IPS-NIHi7 (cell line): ENCODE data around the gene PPP5C.
A peak's percentile ranks its signal among the peaks of the same experiment; 100 is the strongest.
"Not testable (repeated sequence)": the region's sequence is repeated elsewhere in the genome, so short reads cannot be mapped to it uniquely, and the experiment has no call there.

Experiments
- DNase-seq: peaks from one replicate; pipeline ENCODE4 v3.0.0; 2012; ENCODE audit warnings: mixed read lengths; ENCODE audit errors: extremely low spot score

Gene PPP5C

GRCh38 chr19:46365561-46365960 lies 18.7 kb downstream of the PPP5C start:
- no peak for DNase-seq

DNA sequence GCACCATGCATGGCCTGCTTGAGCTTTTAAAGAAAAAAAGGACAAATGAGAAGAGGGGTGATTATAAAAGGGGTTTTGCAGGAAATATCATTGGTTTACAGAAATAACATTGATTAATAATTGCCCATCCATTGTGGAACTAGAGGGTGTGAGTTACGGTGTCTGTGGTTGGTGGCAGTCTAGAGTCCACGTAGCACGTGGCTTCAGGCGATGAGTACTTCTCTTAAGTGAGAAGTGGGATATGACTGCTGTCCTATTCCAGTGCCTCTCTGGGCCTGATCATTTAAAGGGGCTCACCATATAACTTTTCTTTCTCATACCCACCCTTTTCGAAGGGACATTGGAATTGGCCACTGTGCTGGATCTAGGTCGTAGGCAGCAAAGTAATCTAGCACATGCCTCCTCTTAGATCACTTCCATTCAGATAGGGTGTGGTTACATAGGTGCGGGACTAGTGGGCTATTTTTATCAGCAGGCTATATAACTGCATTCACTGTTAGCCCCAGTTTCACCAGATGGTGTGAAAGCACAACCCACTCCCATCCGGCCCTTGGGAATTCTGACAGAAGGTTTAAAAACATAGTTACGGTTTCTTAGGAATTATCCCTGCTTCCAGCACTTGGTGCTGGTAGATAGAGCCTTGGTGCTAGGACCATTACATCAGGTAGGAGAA lies 19.9 kb downstream of the PPP5C start:
- no peak for DNase-seq

- no peak for DNase-seq
Observed at GRCh38 chr19:46367426-46367825, 20.5 kb downstream of the PPP5C start.

- DNase-seq, result no peak
Observed at GRCh38 chr19:46368116-46368515, 21.2 kb downstream of the PPP5C start.

GRCh38 chr19:46369817-46370216 lies 22.9 kb downstream of the PPP5C start:
- no peak for DNase-seq

DNA sequence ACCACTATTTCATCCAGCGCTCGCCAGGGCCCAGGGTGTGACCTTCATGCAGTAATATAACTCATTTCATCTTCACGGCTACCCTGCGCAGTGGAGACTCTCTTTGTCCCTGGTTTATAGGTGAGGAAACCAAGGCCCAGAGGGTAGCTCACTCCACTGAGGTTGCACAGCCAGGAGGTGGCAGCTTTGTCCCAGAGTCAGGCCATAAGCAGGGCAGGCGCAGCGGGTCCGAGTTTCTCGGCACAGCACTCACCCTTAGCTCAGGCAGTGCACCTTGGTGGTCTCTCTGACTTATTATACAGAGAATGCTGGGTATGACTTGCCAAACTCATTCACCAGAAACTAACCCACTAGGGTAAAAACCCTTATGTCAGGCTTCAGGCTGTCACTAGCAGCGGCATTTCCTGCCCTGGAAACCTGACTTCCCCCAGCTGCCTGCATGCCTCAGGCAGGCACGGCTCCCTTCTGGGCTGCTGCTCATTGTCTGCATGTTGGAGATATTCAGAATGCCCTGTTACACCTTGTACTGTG lies 24.5 kb downstream of the PPP5C start:
- no peak for DNase-seq

DNA sequence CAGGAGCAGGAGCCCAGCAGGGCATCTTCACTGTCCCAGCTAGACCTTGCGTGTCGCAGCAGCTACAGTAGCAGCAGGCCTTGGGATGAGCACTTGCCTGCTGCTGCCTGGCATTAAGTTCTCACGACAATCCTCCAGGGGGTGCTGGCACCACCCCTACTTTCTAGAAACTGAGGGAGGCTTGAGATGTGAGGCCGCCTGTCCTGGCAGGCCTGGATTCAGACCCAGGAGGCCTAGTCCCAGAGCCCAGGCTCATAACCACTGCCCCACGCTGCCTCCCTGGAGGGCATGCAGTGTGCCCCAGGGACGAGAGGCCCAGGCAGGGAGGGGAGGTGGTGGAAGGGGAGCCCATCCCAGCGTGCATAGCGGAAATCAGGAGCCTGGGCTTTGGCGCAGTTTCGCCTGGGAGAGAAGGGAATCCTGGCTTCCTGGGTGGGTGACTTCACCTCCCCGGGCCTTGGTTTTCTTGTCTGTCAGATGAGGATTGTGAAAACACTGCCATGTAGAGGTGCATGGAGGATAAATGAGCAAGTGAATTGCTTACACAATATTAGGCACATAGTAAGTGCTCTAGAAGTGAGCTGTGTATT lies 26.1 kb downstream of the PPP5C start:
- DNase-seq, result peak; percentile 61

GRCh38 chr19:46373491-46374359 lies 26.8 kb downstream of the PPP5C start:
- peak; percentile 78 for DNase-seq

GRCh38 chr19:46374536-46375475 lies 27.9 kb downstream of the PPP5C start:
- no peak for DNase-seq

DNA sequence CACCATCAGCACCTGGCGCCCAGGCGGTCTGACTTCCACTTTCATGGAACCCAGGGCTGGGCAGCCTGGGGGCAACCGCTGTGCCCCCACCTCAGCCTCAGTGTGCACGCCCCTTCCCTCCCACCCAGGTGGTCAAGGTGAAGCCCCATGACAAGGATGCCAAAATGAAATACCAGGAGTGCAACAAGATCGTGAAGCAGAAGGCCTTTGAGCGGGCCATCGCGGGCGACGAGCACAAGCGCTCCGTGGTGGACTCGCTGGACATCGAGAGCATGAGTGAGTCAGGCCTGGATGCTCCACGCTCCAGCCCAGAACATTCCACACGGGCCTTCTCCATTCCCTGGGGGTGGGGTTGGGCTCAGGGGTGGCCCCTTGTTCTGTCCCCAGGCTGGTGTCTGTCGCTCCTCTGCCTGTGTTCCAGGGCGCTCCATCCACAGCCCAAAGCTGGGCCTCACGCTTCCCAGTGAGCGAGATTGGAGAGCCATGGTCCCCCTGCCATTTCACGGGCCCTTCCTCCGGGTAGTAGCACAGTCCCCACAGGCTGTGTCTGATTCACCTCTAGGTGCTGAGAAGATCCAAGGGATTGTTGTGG lies 28.7 kb downstream of the PPP5C start:
- not testable (repeated sequence) for DNase-seq

DNA sequence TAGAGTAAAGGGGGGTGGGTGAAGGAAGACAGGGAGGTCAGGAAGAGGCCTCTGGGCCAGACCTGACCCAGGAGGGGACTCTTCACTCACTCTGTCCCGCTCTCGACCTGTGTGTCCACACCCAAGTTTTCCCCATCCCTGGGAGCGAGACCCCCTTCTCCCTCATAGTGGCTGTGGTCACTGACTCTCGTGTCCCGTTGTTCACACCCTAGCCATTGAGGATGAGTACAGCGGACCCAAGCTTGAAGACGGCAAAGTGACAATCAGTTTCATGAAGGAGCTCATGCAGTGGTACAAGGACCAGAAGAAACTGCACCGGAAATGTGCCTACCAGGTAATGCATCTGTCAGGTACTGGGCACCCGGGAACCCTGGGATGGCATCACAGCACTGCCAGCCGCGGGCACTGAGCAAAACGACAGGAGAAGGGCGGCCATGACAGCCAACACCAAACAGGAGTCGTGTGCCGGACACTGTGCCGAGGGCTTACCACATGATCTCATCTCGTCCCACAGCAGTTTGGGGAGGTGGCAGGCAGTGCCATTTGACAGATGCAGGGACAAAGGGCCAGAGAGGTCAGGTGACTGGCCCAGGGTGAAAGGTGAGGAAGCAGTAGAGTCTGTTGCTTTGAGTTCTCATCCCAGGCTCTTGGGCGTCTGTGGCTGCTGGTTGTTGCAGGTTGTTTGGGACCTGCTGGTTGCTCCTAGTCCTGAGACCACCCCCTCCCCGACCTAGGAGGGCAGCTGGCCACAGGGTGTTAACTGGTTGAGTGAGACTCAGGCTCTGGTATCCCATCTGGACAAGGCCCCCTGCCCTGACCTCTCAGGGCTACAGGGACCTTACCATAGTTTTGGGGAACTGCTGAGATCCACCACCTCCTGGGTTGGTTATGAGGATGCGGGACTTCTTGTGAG lies 29.6 kb downstream of the PPP5C start:
- no peak for DNase-seq

GRCh38 chr19:46378268-46378667 lies 31.4 kb downstream of the PPP5C start:
- no peak for DNase-seq

GRCh38 chr19:46380690-46381089 lies 33.8 kb downstream of the PPP5C start:
- no peak for DNase-seq

DNA sequence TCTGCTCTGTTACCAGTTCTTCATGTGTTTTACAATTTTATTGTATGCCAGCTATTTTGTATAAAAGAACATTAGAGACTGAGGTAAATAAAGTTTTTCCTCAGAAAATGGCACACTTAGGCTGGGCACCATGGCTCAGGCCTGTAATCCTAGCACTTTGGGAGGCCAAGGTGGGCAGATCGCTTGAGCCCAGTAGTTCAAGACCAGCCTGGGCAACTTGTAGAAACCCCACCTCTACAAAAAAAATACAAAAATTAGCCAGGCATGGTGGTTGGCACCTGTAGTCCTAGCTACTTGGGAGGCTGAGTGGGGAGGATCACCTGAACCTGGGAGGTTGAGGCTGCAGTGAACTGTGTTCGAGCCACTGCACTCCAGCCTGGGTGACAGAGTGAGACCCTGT lies 34.5 kb downstream of the PPP5C start:
- DNase-seq, result no peak

DNA sequence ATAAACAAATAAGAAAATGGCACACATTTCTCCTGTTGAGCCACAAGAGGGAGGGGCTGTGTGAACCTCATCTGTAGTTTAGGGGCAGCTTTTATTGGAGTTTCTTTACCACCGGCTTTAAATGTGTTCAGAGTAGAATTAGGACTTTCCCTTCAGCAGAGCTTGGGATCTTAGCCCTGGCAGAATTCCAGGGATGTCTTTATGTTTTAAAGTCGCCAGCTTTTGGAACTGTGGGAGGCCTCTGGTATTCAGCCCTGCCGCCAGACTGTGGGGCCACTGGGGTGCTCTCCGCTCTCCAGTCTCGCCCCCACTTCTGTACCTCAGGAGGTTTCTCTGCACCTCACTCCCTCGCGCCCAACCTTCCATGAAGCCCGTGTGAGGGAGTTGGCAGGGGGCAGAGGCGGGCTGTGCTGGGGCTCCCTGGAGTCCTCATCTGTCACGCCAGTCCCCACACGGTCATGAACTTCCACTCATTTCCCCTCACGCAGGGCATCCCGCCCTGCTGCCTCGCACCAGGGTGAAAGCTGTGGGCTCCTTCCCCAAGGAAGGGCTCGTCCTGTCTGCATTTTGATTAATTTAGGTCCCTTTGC lies 35.0 kb downstream of the PPP5C start:
- no peak for DNase-seq

GRCh38 chr19:46383171-46383815 lies 36.4 kb downstream of the PPP5C start:
- no peak for DNase-seq

DNA sequence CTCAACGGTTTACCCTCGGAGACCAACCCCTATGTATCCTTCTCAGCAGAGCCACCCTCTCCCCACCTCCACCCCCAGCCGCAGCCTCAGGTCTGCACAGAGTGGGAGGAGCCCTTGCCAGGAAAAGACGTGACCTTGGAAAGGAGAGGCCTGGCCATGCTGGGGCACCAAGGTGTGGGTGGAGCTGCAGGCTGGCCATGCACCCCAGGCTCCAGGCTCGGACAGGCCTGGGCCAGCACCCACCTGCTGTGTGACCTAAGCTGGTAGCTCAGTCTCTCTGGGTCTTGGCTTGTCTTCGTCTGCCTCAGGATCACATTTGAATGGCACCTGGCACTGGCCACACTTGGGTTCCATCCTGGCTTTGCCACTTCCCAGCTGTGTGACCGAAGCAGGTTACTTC lies 37.0 kb downstream of the PPP5C start:
- no peak for DNase-seq

GRCh38 chr19:46384396-46384795 lies 37.5 kb downstream of the PPP5C start:
- no peak for DNase-seq

DNA sequence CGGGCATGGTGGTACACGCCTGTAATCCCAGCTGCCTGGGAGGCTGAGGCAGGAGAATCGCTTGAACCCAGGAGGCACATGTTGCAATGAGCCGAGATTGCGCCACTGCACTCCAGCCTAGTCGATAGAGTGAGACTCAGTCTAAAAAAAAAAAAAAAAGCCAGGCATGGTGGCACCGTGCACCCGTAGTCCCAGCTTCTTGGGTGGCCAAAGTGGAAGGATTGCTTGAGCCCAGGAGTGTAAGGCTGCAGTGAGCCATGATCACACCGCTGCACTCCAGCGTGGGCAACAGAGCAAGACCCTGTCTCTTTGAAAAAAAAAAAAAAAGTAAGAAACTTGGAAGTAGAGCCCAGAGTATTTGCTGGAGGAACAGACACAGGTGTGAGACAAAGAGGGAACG lies 38.7 kb downstream of the PPP5C start:
- DNase-seq, result no peak
